ENCODE measurements around the gene CILP2. TPM values are rescaled to one million over a fixed set of nuclear protein-coding genes. Genes with fewer than 3 reads are reported as not detected.

The CILP2 gene
- total RNA-seq, 2 donors from 2014 or later: 0.66 TPM; not detected in 1

GRCh38 chr19:19526581-19527370 is 11.3 kb upstream of the CILP2 start:
- DNase-seq: no peak
- 87% methylated on average over 15 to 28 of the region's 28 CpGs for WGBS, 2 donors
- no peak overlapping the region for H3K4me3 ChIP-seq
- no peaks in the 10 kb centered on the region for H3K27me3 ChIP-seq
- TF ChIP-seq CTCF (IDR thresholded peaks at IDR 0.05) (no peak), POLR2A (IDR thresholded peaks at IDR 0.05) (no peak)
- intact Hi-C loops (cut with DNase I): loop anchor here (5.0 kb wide), 1 partner anchor 121 kb away; no protein-coding TSS in a partner anchor
- no peaks in the 10 kb centered on the region for H3K9me3 ChIP-seq
- no peaks in the 10 kb centered on the region for H3K4me1 ChIP-seq
- H3K36me3 ChIP-seq (replicated peaks in 1 of 2; ENCODE audit: insufficient read depth in 1 of 2, low read depth in 2 of 2): peaks cover 0 to 3% of the 10 kb centered on the region in 2 donors
- ATAC-seq: no peak
- no peak overlapping the region for H3K27ac ChIP-seq

- Histone ChIP-seq H3K9me3 (no peaks in the 10 kb centered on the region), H3K27me3 (no peaks in the 10 kb centered on the region), H3K4me3 (no peak overlapping the region), H3K4me1 (peaks cover 5% of the 10 kb centered on the region), H3K27ac (no peak overlapping the region), H3K36me3 (replicated peaks in 1 of 2; ENCODE audit: insufficient read depth in 1 of 2, low read depth in 2 of 2) (peaks cover 0 to 3% of the 10 kb centered on the region in 2 donors)
- intact Hi-C loops (cut with DNase I): loop anchor here (5.0 kb wide), 1 partner anchor 120 kb away; no protein-coding TSS in a partner anchor
- ATAC-seq (no peak), DNase-seq (no peak)
- TF ChIP-seq POLR2A (IDR thresholded peaks at IDR 0.05): no peak
- no peak for TF ChIP-seq CTCF (IDR thresholded peaks at IDR 0.05)
- 87 to 100% methylated on average over 5 to 9 of the region's 9 CpGs for WGBS, 2 donors
Observed at GRCh38 chr19:19527371-19527656, 10.8 kb upstream of the CILP2 start.

- Histone ChIP-seq H3K4me1 (peaks cover 8% of the 10 kb centered on the region), H3K27me3 (no peaks in the 10 kb centered on the region), H3K36me3 (replicated peaks in 1 of 2; ENCODE audit: insufficient read depth in 1 of 2, low read depth in 2 of 2) (peaks cover 0 to 3% of the 10 kb centered on the region in 2 donors), H3K9me3 (no peaks in the 10 kb centered on the region), H3K27ac (no peak overlapping the region), H3K4me3 (no peak overlapping the region)
- TF ChIP-seq POLR2A (IDR thresholded peaks at IDR 0.05) (no peak), CTCF (IDR thresholded peaks at IDR 0.05) (no peak)
- DNase-seq: no peak
- intact Hi-C loops (cut with DNase I): loop anchor here (5.0 kb wide), 1 partner anchor 119 kb away; no protein-coding TSS in a partner anchor
- WGBS, 2 donors: 93 to 94% methylated on average over 9 to 26 of the region's 27 CpGs
- no peak for ATAC-seq
Observed at GRCh38 chr19:19527674-19528625, 10.1 kb upstream of the CILP2 start.

- H3K9me3 ChIP-seq: no peaks in the 10 kb centered on the region
- H3K4me1 ChIP-seq: peaks cover 8% of the 10 kb centered on the region
- no peak within 1 kb of the TSS for H3K27ac ChIP-seq
- H3K4me3 ChIP-seq: no peak within 1 kb of the TSS
- H3K36me3 ChIP-seq (replicated peaks in 1 of 2; ENCODE audit: insufficient read depth in 1 of 2, low read depth in 2 of 2): peaks cover 0 to 3% of the 10 kb centered on the region in 2 donors
- intact Hi-C loops (cut with DNase I): loop anchor here (5.0 kb wide), 1 partner anchor 118 kb away; no protein-coding TSS in a partner anchor
- TF ChIP-seq POLR2A (IDR thresholded peaks at IDR 0.05) (no peak), CTCF (IDR thresholded peaks at IDR 0.05) (no peak)
- DNase-seq: no peak
- 62 to 74% methylated on average over 42 to 46 of the region's 50 CpGs for WGBS, 2 donors
- no peaks in the 10 kb centered on the region for H3K27me3 ChIP-seq
- ATAC-seq: no peak
Observed at GRCh38 chr19:19528721-19529490, 9.2 kb upstream of the CILP2 start, which contains the start of gene YJEFN3. TSS of gene YJEFN3 (plus strand) at chr19:19528911. CDS start at chr19:19528933, 22 bp downstream.

Data from body of pancreas (tissue), 4 donors.